ENCODE measurements around the gene GRAP2. TPM values are rescaled to one million over a fixed set of nuclear protein-coding genes. Genes with fewer than 3 reads are reported as not detected.

Gene GRAP2
- total RNA-seq, 4 donors from 2014 or later, result 0.27 to 7.2 (median 0.96) TPM

- WGBS, 2 donors, result 83 to 97% methylated on average over 2 of the region's 2 CpGs
- DNase-seq, result no peak
- Histone ChIP-seq H3K4me3 (replicated peaks in 1 of 3) (no peak overlapping the region), H3K9me3 (no peaks in the 10 kb centered on the region), H3K4me1 (peaks cover 16 to 20% of the 10 kb centered on the region in 2 donors), H3K27me3 (no peaks in the 10 kb centered on the region), H3K27ac (no peak overlapping the region), H3K36me3 (no peaks in the 10 kb centered on the region)
- no peak for TF ChIP-seq CTCF (IDR thresholded peaks at IDR 0.05)
- TF ChIP-seq POLR2A (IDR thresholded peaks at IDR 0.05), result no peak
- intact Hi-C loops (cut with DNase I), result no loop called here
Measured at GRCh38 chr22:39925273-39925672, 24.4 kb downstream of the GRAP2 start.

GRCh38 chr22:39925909-39926679 lies 25.2 kb downstream of the GRAP2 start:
- peaks cover 11 to 12% of the 10 kb centered on the region in 2 donors for H3K4me1 ChIP-seq
- no peaks in the 10 kb centered on the region for H3K9me3 ChIP-seq
- no peak overlapping the region for H3K4me3 ChIP-seq (replicated peaks in 1 of 3)
- no peaks in the 10 kb centered on the region for H3K36me3 ChIP-seq
- no peak for TF ChIP-seq POLR2A (IDR thresholded peaks at IDR 0.05)
- H3K27ac ChIP-seq, result no peak overlapping the region
- DNase-seq, result no peak
- WGBS, 2 donors, result 71 to 76% methylated on average over 8 of the region's 8 CpGs
- intact Hi-C loops (cut with DNase I), result no loop called here
- H3K27me3 ChIP-seq, result no peaks in the 10 kb centered on the region

GRCh38 chr22:39926753-39927152 lies 25.9 kb downstream of the GRAP2 start:
- 82 to 85% methylated on average over 5 of the region's 5 CpGs for WGBS, 2 donors
- Histone ChIP-seq H3K36me3 (no peaks in the 10 kb centered on the region), H3K27ac (no peak overlapping the region), H3K4me3 (replicated peaks in 1 of 3) (no peak overlapping the region), H3K4me1 (peaks cover 7 to 8% of the 10 kb centered on the region in 2 donors), H3K9me3 (no peaks in the 10 kb centered on the region), H3K27me3 (no peaks in the 10 kb centered on the region)
- TF ChIP-seq CTCF (IDR thresholded peaks at IDR 0.05), result no peak
- TF ChIP-seq POLR2A (IDR thresholded peaks at IDR 0.05), result no peak
- no peak for DNase-seq
- intact Hi-C loops (cut with DNase I), result no loop called here

- peaks cover 7 to 8% of the 10 kb centered on the region in 2 donors for H3K4me1 ChIP-seq
- intact Hi-C loops (cut with DNase I), result no loop called here
- DNase-seq, result no peak
- H3K27me3 ChIP-seq, result no peaks in the 10 kb centered on the region
- H3K36me3 ChIP-seq, result no peaks in the 10 kb centered on the region
- 73 to 77% methylated on average over 7 of the region's 7 CpGs for WGBS, 2 donors
- no peaks in the 10 kb centered on the region for H3K9me3 ChIP-seq
- TF ChIP-seq CTCF (IDR thresholded peaks at IDR 0.05), result no peak
- no peak for TF ChIP-seq POLR2A (IDR thresholded peaks at IDR 0.05)
- no peak overlapping the region for H3K27ac ChIP-seq
- no peak overlapping the region for H3K4me3 ChIP-seq (replicated peaks in 1 of 3)
Measured at GRCh38 chr22:39927544-39927943, 26.7 kb downstream of the GRAP2 start.

GRCh38 chr22:39928536-39929520 lies 27.9 kb downstream of the GRAP2 start:
- intact Hi-C loops (cut with DNase I), result no loop called here
- WGBS, 2 donors, result 73 to 90% methylated on average over 4 of the region's 4 CpGs
- peaks cover 9 to 11% of the 10 kb centered on the region in 2 donors for H3K4me1 ChIP-seq
- no peaks in the 10 kb centered on the region for H3K9me3 ChIP-seq
- no peaks in the 10 kb centered on the region for H3K27me3 ChIP-seq
- DNase-seq, result no peak
- H3K4me3 ChIP-seq (replicated peaks in 1 of 3), result no peak overlapping the region
- no peaks in the 10 kb centered on the region for H3K36me3 ChIP-seq
- no peak overlapping the region for H3K27ac ChIP-seq
- no peak for TF ChIP-seq POLR2A (IDR thresholded peaks at IDR 0.05)
